NCI-H82 treated with DMSO at 0.1 percent for 48 hours (cell line): ENCODE data around the gene BRCA1.
"Not testable (repeated sequence)": the region's sequence is repeated elsewhere in the genome, so short reads cannot be mapped to it uniquely, and the experiment has no call there.

ENCODE experiments used
- DNase-seq: peaks from one replicate; lab custom pipeline; 2025; ENCODE audit not compliant: unreplicated experiment; lab: John Stamatoyannopoulos, UW

BRCA1 gene

DNA sequence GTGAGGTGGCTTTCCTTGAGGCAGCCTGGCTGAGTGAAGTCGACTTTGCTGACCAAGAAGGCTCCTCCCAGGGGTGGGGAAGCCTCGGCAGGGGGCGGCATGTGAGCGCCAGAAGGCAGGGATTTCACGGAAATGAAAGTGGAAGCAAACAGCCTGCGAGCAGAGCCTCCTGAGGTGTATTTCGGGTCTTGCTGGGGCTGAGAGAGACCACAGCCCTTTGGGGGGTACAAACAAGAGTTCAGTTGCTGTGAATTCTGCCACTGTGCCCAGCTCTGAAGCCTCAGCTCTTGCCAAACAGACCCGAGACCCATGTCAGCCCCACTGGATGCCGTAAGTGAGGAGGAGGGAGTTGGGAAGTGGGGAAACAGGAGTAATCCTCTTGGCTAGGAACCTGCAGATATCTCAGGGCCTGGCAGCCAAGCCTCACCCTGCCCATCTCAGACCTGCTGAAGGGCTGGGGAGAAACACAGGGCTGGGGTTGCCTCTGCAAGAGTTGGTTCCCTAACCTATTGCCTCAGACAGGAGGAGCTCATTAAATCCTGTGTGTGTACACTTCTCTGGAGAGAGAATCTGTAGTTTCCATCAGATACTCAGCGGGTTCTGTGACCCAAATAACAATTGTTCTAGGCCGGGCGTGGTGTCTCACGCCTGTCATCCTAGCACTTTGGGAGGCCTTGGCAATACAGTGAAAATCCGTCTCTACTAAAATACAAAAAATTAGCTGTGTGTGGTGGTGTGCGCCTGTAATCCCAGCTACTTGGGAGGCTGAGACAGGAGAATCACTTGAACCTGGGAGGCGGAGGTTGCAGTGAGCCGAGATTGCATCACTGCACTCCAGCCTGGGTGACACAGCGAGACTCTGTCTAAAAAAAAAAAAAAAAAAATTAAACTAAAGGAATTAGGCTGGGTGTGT is 118.3 kb downstream of the BRCA1 start, which contains the start of gene IFI35:
Gene IFI35, plus strand, starts transcription at position 146 of the 913 bp plus-strand sequence. Its CDS starts 164 bp downstream, at position 310.
- DNase-seq = peak; percentile 58

DNA sequence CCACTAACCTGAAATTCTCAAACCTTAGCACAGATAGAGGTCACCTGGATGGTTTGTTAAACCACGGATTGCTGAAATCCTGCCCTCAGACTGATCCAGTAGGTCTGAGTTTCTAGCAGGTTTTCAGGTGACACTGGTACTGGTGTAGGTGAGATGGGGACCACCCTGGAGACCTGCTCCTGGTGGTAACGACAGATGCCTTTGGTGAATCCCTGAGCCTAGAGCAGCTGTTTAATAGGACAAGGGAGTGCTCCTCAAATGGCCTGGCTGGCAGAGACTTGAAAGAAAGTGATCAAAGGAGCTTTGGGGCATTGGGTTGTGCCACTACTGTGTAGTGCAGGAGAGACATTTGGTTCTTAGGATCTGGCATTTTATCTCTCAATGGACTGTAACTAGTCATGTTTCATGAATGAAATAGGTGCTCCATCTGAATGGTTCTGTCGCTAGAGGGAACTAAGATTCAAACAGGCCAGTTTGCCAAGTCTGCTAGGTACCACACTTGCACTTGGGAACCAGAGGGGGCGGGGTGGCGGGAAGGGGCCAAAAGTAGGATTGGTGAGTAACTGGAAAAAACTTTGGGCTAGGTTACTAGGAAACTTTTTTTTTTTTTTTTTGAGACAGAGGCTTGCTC is 121.5 kb downstream of the BRCA1 start:
- no peak for DNase-seq

DNA sequence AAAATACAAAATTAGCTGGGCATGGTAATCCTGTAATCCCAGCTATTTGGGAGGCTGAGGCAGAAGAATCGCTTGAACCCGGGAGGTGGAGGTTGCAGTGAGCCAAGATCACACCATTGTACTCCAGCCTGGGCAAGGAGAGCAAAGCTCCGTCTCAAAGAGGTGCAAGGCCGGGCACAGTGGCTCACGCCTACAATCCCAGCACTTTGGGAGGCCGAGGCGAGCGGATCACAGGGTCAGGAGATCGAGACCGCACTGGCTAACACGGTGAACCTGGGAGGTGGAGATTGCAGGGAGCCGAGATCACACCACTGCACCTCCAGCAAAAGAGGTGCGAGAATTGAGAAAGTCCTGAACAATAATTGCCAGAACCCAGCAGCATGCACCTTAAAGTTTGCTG is 124.3 kb downstream of the BRCA1 start:
- not testable (repeated sequence) for DNase-seq

DNA sequence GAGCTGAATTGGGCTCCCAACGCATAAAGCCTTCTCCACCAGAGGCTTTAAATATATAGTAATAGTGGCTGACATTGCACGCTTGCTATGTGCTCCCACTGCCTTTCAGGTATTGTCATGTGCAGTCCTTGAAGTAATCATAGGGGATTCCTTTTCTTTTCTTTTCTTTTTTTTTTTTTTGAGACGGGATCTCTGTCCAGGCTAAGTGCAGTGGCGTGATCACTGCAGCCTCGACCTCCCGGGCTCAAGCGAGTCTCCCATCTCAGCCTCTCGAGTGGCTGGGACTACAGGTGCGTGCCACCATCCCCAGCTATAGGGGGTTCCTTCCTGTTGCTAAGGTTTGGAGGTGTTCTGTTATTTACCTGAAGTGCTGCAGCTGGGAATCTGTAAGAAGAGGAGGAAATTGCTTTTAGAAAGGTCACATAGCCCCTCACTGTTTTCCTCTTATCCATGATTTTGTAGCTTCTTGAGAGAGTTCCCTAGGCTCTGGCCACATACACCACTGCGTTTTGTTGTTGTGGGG is 126.1 kb downstream of the BRCA1 start:
- DNase-seq = no peak

DNA sequence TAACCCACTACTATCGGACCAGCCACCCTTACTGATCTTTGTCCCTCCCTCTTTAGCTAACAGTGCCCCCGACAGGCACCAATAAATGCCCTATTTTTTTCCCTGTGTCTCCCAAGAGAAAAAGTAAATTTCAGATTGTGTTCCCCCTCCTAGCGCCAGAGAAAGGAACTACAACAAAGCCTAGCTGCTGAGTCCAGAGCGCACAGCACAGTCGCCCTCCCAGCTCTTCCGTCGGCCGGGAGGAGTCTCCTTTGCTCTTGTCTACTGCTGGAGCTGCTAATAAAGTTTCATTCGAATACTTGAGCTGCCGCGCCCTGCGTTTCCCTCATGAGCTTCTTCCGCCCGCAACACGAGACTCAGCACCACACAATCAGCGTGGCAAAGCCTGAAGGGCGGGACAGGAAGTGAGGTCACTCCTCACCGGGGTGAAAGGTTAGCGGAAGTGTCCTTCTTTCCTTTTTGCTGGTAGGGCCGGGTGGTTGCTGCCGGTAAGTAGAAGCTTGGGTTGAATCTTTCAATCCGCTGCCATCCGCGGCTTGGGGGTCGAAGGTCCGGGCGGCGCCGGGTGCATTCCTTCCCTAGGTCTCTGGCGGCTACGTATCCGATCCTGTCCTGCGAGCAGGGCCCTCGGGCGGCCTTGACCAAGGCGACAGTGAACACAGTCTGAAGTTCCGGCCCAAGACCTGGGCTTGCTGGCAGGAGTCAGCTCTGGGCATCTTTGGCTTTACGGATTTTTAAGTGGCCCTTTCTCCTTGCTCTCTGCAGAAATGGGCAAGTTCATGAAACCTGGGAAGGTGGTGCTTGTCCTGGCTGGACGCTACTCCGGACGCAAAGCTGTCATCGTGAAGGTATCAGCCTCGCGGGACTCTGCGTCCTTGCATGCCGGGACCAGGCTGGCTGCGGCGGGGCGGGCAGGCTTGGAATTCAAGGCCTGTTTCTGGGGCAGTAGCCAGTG is 126.9 kb downstream of the BRCA1 start, which contains the start of gene RPL27:
Gene RPL27, plus strand, starts transcription at position 436 of the 955 bp plus-strand sequence. Its CDS starts 332 bp downstream, at position 768.
- peak; percentile 98 for DNase-seq

DNA sequence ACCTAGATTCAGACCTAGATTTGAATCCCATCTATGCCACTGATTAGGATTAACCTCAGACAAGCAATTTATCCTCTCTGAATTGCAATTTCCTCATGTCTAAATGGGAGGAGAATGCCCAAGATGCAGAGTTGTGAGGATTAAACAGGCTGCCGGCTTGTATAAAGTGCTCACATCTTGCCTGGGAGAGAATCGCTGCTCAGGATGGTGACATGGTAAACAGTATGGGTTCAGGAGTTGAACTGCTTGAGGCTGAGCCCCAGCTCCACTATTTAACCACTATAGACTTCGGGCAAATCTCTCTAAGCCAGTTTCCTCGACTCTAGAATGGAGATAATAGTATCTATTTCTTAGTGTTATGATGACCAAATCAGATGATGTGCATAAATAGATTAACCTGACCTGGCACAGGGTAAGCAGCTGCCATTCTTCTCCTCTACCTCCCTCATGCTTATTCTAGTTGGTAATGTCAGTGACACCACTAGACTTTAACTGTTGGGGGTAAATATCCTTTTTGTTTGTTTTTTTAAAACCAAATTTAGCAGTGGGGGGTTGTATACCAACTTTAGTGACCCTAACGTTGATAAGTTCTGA is 127.7 kb downstream of the BRCA1 start:
- peak; percentile 72 for DNase-seq
